Ramos (cell line): ENCODE data around the gene PIK3C2G.

ENCODE experiments used
- in situ Hi-C: fragments of 300-500 bp; cut with MboI; formaldehyde crosslinking; loops from one replicate; pipeline ENCODE4 v1.14.3; 2022; ENCODE audit warnings: low sequenced_read_pairs; ENCODE audit not compliant: unreplicated experiment

PIK3C2G gene

GRCh38 chr12:18586581-18586980 is 325.3 kb downstream of the PIK3C2G start:
- in situ Hi-C loops = no loop called here

DNA sequence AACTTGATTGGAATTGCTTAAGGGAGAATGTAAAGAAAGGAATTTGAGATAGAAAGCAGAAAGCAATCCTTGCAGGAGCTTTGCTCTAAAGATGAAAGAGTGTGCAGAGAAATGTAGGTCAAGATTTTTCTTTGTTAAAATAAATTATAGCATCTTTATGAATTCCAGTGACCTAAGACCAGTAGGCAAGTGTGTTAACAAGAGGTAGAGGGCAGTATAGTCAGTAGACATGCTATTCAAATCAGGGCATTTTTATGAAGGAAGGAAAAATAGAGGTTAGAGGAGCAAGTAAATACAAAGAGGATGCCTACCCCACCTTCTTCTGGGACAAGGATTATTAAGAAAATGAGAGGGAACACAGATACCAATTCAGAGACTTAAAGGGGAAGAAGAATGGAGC is 328.0 kb downstream of the PIK3C2G start:
- in situ Hi-C loops = no loop called here

DNA sequence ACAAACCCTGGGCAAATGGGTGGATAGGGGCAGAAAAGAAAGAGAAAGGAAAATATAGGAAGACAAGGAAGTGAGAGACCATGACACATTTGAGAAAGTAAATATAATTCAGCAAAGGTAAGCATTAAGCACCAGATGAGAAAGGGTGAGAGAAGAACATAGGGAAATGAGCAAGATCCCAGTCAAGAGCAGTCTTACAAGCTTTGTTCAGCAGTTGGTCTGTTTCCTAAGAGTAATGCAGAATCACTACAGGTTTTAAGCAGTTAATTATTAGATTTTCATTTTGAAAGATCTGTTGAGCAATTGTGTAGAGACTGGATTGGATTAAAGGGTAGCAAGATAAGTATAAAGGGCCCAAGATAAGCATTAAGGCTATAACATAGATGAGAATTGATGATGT is 330.2 kb downstream of the PIK3C2G start:
- in situ Hi-C loops = no loop called here

DNA sequence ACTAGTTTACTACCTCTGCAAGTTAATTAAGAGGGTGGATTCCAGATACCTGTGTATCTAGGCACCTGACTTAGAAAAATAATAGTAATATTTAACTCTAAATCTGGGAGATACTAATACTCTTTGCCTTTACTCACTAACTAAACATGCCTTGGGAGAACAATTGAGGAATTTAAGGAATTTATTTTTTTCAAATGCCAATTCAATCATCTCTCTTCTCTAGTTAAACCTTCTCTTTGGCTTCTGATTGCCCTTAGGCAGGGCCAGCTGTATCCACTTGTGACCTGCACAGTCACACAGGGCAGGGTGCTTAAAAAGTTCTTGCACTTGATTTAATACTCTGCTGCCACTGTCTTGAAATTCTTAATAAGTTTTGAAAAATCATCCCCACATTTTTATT is 334.1 kb downstream of the PIK3C2G start:
- in situ Hi-C loops = no loop called here

DNA sequence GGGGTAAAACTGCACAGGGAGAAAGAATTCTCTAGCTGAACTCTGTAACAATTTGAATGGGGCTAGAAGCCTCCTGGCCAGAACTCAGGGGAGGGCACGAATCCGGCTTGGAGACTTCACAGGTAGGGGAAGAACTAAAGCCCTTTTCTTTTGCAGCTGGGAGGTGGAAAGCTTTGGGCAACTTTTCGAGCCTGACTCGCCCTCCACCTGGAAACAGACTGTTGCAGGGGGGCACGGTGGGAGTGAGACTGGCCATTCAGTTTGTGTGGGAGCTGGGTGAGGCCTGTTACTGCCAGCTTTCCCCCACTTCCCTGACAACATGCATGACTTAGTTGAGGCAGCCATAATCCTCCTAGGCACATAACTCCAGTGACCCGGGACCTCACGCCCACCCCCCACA is 340.6 kb downstream of the PIK3C2G start:
- in situ Hi-C loops = no loop called here

DNA sequence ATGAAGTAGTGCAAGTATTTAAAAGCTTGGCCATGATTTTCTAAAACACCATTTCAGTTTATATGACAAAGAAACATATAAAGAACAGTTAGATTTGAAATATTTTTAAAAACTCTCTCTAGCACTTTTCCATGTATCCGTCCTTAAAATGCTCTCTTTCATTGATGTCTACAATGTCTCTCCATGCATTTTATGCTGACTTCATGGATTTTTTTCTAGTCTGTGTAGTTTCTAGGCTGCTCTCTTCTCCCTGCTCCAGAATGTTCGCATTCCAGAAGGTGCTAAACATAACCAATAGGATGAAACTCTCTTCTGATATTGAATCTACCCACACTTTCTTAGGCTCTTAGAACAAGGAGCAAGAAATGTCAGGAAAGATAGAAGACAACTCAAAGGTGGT is 351.7 kb downstream of the PIK3C2G start:
- in situ Hi-C loops = no loop called here

GRCh38 chr12:18620986-18621385 is 359.7 kb downstream of the PIK3C2G start:
- in situ Hi-C loops = no loop called here

GRCh38 chr12:18629445-18629844 is 368.1 kb downstream of the PIK3C2G start:
- in situ Hi-C loops = no loop called here

- in situ Hi-C loops = no loop called here
These were observed 368.6 kb downstream of the PIK3C2G start for GRCh38 chr12:18629916-18630315.

GRCh38 chr12:18631339-18631738 is 370.0 kb downstream of the PIK3C2G start:
- in situ Hi-C loops = no loop called here

GRCh38 chr12:18632848-18633247 is 371.5 kb downstream of the PIK3C2G start:
- in situ Hi-C loops = no loop called here

- in situ Hi-C loops = no loop called here
These were observed 373.1 kb downstream of the PIK3C2G start for GRCh38 chr12:18634382-18634781.

DNA sequence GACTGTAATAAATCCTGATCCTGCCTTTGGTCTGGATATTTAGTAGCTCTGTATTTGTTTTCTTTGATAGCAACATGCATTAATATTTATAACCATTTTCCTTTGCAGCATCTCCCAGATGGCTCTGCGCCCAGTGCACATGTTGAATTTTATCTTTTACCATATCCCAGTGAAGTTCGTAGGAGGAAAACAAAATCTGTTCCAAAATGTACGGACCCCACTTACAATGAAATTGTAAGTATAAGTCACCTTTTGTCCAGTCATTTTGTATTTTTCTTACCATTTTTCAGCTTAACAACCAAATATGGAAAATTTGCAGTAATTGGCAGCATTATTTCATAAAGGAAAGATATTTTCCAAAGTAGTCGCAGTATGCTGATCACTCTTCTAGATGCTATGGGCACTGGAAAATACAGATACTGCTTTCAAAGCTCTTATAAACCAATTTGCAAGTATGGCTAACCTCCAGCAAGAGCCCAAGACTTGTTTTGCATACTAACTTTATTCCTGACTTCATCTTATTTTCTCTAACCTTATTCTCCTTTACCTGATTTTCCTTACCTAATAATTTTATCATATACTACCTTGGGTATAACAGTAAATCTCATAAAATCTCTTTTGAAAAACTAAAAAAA is 379.1 kb downstream of the PIK3C2G start:
- in situ Hi-C loops = no loop called here

DNA sequence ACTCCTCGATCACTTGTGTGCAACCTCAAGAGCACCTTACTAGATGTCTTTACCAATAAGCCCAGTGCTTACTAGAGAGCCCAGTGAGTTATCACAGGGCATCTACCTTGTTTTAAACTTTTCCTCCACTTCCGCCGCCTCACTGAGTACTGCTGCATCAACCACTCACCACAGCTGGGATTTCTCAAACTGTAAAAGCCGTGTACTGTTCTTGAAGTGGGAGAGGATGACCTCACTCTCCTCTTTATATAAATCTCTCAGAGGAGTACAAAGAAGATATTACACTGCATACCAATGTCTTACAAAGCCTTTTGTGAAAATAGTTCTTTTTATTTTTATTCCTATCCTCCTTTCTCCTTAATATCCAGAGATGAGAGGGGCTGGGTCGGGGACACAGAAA is 382.4 kb downstream of the PIK3C2G start:
- in situ Hi-C loops = no loop called here

GRCh38 chr12:18644564-18644963 is 383.2 kb downstream of the PIK3C2G start:
- in situ Hi-C loops = no loop called here

- in situ Hi-C loops = no loop called here
These were observed 385.1 kb downstream of the PIK3C2G start for GRCh38 chr12:18646286-18646890.

DNA sequence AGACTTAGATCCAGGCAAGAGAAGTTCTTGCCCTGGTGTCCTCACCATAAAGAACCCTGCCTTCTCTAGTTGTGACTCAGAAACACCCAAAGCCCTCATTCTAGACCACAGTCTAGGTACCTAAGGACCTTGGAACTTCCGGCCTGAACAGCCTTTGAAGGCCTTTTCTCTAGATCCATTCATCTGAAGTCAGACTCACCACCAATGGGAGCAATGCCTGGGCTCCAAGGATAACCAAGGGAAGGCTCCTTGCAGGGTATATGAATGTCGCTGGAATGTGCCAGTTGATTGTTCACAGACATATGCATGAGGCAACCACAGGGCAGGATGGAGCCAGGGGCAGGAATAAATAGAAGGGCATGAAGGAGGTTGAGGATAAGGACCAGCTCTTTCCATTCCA is 390.2 kb downstream of the PIK3C2G start:
- in situ Hi-C loops = no loop called here

GRCh38 chr12:18652596-18652995 is 391.3 kb downstream of the PIK3C2G start:
- in situ Hi-C loops = no loop called here

- in situ Hi-C loops = no loop called here
These were observed 392.1 kb downstream of the PIK3C2G start for GRCh38 chr12:18653465-18653864.

DNA sequence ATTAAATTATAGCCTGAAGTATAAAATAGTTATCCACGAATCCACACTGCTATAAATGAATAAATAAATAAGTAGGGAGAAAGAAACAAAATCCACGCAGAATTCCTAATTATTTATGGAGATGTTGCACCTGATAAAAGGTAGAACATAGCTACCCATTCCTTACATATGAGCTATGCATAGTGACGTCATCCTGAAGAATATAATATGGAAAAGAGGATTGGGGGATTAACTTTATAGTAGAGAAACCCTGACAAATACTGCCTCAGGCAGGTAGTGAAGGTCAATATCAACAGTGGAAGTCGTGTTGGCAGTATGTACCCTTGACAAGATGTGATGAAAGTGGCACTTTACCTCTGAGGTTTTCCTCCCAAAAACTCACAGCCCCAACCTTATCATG is 394.0 kb downstream of the PIK3C2G start:
- in situ Hi-C loops = no loop called here

DNA sequence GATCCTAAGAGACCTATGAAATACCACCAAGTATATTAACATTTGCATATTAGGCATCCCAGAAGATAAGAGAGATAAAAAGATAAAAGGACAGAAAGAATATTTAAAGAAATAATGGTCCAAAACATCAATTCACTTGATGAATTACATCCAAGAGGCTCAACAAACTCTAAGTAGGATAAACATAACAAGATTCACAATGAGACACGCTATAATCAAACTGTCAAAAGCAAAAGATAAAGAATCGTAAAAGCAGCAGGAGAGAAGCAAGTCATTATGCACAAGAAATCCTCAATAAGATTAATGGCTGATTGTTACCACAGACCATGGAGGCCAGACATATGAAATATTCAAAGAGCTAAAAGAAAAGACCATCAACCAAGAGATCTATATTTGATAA is 396.9 kb downstream of the PIK3C2G start:
- in situ Hi-C loops = no loop called here

- in situ Hi-C loops = no loop called here
These were observed 397.5 kb downstream of the PIK3C2G start for GRCh38 chr12:18658829-18659228.
